NCI-H345 (cell line): ENCODE measurements around the gene RGL3.
"Not testable (repeated sequence)": the region's sequence is repeated elsewhere in the genome, so short reads cannot be mapped to it uniquely, and the experiment has no call there.

Experiments
- DNase-seq: peaks from one replicate; lab custom pipeline; 2025; lab: John Stamatoyannopoulos, UW

The RGL3 gene

GRCh38 chr19:11448923-11449554 is 29.9 kb upstream of the RGL3 start:
- no peak for DNase-seq

- no peak for DNase-seq
These were observed 29.3 kb upstream of the RGL3 start for GRCh38 chr19:11448410-11448809.

- no peak for DNase-seq
These were observed 28.5 kb upstream of the RGL3 start for GRCh38 chr19:11447347-11448262.

DNA sequence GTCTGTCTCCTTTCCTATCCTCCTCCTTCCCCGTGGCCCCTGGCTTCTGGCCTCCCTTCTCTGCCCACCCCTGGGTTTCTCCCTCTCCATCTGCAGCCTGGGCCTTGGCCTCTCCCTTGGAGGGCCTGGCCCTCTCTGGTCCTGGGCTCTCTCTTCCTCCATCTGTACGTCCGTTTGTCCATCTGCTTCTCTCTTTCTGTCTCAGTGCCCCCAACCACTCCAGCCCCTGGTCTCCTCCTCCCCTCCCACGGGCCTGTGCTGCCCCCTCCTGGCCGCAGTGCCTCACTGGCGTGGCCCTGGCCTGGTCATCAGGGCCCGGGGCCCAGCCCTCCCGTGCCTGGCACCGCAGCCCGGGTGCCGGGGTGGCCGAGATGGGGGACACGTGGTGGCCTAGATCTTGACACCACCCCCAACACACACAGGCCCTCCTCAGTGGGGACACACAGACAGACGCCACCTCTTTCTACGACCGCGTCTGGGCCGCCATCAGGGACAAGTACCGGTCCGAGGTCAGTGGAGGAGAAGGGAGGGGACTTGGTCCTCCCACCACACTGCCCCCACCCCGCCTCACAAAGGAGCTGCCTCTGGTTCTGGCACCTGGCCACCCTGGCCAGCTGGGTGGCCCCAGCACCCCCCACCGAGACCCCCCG is 27.7 kb upstream of the RGL3 start:
- no peak for DNase-seq

- DNase-seq = no peak
These were observed 27.1 kb upstream of the RGL3 start for GRCh38 chr19:11446271-11446651.

DNA sequence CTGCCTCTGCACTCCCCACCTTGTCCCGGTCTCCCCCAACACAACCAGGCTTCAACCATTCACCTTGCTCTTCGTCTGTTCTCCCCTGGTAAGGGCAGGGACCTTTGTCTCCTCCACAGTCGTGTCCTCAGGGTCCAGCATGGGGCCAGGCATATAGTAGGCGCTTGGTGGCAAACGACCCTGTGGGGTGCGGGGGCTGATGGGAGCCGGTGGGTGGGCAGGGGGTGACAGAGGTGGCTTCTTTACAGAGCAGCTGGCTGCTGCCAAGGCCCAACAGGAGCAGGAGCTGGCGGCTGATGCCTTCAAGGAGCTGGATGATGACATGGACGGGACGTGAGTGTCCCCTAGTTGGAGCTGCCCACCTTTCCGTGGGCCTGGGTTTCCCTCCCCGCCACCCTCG is 26.0 kb upstream of the RGL3 start:
- DNase-seq = no peak

DNA sequence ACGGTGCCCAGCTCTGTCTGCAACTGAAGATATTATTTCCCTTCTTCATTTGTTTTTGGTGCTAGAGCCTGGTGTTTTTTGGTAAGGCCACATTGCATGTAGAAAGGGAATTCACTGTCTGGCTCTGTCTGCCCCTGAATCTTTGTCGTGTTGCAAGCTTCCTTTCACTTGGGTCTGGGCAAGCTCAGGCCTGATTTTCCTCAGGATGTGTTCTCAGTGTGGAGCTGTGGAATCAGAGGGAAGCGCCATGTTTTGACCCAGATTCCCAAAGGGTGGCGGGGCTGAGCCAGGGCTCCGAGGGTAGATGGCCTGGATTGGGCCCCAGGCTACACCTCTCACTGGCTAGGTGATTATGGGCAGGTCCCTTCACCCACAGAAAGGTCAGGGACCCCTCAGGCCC is 24.9 kb upstream of the RGL3 start:
- DNase-seq = no peak

DNA sequence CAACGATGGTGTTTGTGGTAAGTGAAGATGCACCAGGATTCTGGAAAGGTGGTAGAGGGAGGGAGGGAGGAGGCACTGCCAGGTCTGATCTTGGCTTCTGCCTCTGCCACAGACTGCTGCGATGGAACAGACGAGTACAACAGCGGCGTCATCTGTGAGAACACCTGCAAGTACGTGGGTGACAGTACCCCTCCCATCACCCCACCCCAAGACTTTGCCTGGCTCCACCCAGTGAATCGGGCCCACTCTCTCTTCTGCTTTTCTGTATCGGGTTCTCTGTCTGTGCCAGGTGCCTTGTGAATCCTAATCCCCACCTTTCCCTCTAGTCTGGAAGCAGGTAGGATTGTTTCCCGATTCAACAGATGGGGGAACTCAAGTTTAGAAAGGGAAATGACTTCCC is 18.8 kb upstream of the RGL3 start:
- no peak for DNase-seq

DNA sequence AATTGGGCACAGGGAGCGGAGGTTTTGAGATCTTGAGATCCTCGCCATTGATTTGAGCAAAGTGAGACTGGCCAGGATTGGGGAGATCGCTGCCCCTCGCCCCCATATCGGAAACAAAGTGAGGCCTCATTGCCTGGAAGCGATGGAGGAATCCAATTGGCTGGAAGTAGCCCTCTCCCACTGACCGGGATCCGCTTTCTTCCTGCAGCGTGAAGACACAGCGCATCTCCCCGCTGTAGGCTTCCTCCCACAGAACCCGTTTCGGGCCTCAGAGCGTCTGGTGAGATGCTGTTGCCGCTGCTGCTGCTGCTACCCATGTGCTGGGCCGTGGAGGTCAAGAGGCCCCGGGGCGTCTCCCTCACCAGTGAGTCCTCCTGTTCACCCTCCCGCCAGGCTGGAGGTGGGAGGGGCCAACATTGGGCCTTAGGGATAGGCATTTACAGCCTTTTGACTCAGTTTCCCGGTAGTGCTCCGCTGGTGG is 16.8 kb upstream of the RGL3 start:
- DNase-seq = no peak

GRCh38 chr19:11435057-11435832 is 16.1 kb upstream of the RGL3 start, which contains the start of the genes ODAD3 and PRKCSH:
ODAD3 (minus strand) TSS chr19:11435121; CDS start chr19:11435016, 105 bp downstream.
PRKCSH (plus strand) TSS chr19:11435635; CDS start chr19:11436118, 483 bp downstream.
- DNase-seq = peak; percentile 98

DNA sequence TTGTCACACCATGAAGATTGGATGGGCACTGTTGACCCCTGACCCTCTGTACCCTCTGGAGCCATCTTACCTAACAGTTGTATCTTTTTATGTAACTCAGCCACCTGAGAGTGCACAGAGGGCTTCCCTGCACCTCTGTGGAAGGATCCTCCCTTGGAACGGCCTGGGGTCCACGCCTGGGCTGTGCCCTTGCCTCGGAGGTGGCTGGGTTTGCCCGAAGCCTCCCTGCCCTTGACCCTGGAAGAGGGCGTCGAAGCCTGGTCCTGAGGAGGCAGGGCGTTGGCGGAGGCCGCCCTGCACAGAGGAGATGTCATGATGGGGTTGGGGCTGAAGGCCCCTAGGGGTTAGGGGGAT is 15.6 kb upstream of the RGL3 start:
- no peak for DNase-seq

- not testable (repeated sequence) for DNase-seq
These were observed 14.4 kb upstream of the RGL3 start for GRCh38 chr19:11433526-11433925.

DNA sequence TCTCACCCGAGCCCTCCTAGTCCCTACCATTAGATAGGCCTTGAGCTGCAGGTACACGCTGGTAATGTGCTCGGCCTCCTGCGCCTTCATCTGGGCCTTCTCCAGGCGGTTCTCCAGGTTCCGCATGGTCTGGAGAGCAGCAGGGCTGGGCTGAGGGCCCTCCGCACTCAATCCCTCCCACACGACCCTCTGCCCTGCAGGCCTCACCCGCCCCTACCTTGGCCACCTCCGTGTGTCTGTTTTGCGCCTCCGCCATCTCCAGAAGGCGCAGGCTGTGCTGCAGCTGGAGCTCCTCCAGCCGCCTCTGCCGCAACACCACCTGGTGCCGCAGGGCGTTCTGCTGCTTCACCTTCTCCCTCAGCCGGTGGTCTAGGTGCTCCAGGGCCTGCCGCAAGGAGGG is 7.5 kb upstream of the RGL3 start:
- DNase-seq = no peak

GRCh38 chr19:11425719-11426457 is 6.8 kb upstream of the RGL3 start:
- no peak for DNase-seq

DNA sequence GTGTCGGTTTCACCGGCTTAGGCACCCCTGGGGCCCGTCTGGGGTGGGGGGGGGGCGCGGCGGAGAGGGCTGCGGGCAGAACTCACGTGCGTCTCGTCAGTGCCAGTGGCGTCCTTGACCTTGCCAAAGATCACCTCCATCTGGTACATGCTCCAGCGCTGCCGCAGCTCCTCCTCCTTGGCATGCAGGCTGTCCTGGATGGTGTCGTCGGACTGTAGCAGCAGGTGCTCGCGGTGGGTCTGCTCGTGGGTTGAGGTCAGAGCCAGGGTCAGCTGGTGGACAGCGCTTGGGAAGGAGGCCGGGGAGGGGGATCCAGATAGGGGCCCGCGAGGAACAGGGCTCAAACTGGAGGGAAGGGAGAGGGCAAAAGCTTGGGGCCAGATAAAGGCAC is 4.7 kb upstream of the RGL3 start:
- no peak for DNase-seq

DNA sequence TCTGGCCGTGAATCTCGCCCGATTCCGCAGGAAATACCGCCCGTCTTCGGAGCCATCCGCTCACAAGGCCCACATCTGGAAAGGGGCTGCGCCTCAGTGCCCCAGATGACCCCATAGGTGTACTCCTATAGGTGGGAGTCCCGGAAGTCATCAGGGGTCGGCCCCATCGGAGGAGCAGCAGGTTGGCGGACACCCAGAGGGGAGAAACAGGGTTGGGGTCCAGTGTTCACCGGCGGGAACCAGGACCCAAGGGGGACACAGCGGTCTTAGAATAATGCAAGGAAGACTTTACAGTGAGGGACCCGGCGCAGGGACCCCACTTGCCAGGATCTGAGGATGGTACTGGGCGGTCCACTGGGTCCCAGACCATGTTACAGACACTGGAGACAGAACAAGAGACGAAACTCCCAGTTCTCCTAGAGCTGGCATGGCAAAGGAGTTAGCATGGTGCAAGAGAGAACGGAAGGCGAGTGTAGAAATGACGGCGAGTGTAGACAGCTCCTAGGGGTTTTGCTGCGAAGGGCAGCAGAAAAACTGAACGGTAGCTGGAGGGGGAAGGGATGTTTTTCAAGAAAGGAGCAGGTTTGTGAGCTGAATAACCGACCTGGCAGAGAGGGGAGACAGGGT is 4.2 kb upstream of the RGL3 start:
- DNase-seq = no peak

DNA sequence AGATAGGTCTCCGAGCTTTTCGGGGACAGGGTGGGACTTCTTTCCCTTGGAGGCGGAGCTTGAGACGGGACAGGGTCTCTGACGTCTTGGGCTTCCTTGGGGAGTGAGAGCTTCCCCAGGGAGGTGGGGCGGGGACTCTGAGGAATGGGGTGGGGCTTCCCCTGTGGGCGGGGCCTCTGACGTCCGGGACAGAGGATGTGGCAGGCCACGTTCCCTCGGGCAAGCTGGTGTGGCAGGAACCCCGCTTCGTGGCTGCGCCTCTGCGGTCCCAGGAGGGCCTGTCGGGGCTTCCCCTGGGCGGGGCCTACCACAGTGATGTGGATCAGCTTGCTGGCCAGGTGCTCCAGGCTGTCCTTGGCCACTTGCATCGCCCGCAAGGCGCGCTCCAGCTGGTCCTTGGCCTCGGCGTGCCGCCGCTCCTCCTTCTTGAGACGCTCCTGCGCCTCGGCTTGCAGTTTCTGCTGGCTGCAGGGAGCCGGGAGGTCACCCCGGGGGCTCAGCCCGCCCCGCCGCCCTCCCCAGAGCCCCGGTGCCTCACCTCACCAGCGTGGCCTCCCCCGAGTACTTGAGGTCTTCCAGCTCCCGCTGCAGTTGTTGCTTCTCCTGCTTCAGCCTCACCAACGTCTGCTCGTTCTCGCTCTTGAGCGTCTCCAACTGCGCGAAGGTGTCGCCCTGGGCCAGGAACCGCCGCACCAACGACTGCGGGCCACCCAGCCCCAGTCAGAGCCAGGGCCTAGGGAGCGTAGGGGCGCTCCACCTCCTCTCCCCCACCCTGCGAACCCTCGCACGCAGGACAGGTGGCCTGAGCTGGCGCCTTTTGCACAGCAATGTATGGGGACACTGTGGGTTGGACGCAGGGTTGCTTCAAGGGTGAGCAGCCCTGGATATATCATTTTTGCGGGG is 3.3 kb upstream of the RGL3 start:
- no peak for DNase-seq

DNA sequence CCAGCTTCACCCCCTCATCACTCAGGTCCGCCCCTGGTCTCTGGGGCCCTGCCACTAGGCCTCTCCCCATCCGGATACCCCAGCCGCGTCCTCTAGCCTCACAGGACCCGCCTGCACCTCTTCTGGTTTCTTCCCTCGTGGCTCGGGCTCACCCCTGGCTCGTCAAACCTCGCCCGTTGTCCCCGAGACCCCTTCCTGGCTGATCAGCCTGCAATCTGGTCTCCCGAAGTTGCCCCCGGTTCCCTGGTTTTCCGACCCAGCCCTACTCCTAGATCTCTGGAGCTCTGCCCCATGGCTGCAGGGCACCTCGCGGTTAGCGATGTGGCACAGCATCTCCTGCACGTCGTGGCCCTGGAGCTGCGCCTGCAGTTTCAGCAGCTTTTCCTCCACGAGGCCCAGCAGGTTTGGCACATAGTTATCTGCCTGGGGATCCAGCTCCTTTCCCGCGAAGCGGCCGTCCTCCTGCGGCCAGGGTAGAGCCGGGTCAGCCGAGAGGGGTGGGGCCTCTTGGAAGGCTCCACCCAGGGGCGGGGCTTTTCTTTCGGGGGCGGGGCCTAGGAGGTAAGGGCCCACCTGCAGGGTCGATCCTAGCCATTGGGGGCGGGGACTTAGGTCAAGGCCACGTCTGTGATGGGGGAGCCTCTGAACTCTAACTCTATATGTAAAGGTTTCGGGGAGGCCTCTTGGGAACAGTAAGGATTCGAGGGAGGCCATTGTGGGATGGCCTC is 2.4 kb upstream of the RGL3 start:
- peak; percentile 13 for DNase-seq
